ENCODE data around the gene PGM5. TPM values are rescaled to one million over a fixed set of nuclear protein-coding genes. Genes with fewer than 3 reads are reported as not detected.

The PGM5 gene
- total and polyA plus RNA-seq, 2 experiments from 2014 or later = not detected

DNA sequence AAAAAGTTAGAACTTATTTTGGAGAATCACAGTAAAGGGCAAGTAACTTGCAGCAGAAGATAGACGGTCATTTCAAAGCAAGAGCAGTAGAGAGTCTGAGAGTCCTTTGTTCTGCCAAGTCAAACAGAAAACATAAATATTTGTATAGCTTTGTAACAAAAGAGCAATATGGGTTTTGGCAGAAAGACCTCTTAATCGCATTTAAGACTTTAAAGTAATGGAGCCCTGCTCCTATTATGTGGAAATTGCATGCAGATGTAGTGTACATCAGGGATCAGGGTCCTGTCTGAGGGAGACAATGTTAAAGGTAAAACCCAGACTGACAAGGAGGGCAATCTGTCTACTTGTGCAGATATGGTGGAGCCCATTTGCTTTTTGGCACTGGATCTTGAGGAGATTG lies 87.2 kb downstream of the PGM5 start:
- Histone ChIP-seq H3K4me2 (no peak overlapping the region), H4K20me1 (replicated peaks; ENCODE audit: insufficient read depth) (no peaks in the 10 kb centered on the region), H3K4me1 (ENCODE audit: insufficient read depth) (no peaks in the 10 kb centered on the region), H3K4me3 (no peak overlapping the region), H3F3A (replicated peaks; ENCODE audit: low read depth) (no peaks in the 10 kb centered on the region), H3K27me3 (ENCODE audit: insufficient read depth) (peaks cover 17% of the 10 kb centered on the region; the same call in 1 of the 2 replicates), H2AFZ (no peak overlapping the region), H3K27ac (ENCODE audit: low read depth) (no peak overlapping the region), H3K9me2 (ENCODE audit: insufficient read depth) (no peaks in the 10 kb centered on the region), H3K79me2 (replicated peaks; ENCODE audit: insufficient read depth) (no peaks in the 10 kb centered on the region), H3K36me3 (ENCODE audit: insufficient read depth) (no peaks in the 10 kb centered on the region)
- peaks cover 11% of the 10 kb centered on the region for H3K9me3 Mint-ChIP-seq
- H3K27me3 Mint-ChIP-seq (ENCODE audit: insufficient read depth, low read depth, poor library complexity) = peaks cover 6% of the 10 kb centered on the region
- no peak overlapping the region for H3K4me3 Mint-ChIP-seq
- H3K4me1 Mint-ChIP-seq = no peaks in the 10 kb centered on the region
- H3K27ac Mint-ChIP-seq = no peak overlapping the region
- H3K36me3 Mint-ChIP-seq (ENCODE audit: low read depth) = no peaks in the 10 kb centered on the region
- TF ChIP-seq CTCF (conservative IDR thresholded peaks at IDR 0.05; ENCODE audit: low read depth in 2 of 2) = no peak
- TF ChIP-seq, protein P1, sequence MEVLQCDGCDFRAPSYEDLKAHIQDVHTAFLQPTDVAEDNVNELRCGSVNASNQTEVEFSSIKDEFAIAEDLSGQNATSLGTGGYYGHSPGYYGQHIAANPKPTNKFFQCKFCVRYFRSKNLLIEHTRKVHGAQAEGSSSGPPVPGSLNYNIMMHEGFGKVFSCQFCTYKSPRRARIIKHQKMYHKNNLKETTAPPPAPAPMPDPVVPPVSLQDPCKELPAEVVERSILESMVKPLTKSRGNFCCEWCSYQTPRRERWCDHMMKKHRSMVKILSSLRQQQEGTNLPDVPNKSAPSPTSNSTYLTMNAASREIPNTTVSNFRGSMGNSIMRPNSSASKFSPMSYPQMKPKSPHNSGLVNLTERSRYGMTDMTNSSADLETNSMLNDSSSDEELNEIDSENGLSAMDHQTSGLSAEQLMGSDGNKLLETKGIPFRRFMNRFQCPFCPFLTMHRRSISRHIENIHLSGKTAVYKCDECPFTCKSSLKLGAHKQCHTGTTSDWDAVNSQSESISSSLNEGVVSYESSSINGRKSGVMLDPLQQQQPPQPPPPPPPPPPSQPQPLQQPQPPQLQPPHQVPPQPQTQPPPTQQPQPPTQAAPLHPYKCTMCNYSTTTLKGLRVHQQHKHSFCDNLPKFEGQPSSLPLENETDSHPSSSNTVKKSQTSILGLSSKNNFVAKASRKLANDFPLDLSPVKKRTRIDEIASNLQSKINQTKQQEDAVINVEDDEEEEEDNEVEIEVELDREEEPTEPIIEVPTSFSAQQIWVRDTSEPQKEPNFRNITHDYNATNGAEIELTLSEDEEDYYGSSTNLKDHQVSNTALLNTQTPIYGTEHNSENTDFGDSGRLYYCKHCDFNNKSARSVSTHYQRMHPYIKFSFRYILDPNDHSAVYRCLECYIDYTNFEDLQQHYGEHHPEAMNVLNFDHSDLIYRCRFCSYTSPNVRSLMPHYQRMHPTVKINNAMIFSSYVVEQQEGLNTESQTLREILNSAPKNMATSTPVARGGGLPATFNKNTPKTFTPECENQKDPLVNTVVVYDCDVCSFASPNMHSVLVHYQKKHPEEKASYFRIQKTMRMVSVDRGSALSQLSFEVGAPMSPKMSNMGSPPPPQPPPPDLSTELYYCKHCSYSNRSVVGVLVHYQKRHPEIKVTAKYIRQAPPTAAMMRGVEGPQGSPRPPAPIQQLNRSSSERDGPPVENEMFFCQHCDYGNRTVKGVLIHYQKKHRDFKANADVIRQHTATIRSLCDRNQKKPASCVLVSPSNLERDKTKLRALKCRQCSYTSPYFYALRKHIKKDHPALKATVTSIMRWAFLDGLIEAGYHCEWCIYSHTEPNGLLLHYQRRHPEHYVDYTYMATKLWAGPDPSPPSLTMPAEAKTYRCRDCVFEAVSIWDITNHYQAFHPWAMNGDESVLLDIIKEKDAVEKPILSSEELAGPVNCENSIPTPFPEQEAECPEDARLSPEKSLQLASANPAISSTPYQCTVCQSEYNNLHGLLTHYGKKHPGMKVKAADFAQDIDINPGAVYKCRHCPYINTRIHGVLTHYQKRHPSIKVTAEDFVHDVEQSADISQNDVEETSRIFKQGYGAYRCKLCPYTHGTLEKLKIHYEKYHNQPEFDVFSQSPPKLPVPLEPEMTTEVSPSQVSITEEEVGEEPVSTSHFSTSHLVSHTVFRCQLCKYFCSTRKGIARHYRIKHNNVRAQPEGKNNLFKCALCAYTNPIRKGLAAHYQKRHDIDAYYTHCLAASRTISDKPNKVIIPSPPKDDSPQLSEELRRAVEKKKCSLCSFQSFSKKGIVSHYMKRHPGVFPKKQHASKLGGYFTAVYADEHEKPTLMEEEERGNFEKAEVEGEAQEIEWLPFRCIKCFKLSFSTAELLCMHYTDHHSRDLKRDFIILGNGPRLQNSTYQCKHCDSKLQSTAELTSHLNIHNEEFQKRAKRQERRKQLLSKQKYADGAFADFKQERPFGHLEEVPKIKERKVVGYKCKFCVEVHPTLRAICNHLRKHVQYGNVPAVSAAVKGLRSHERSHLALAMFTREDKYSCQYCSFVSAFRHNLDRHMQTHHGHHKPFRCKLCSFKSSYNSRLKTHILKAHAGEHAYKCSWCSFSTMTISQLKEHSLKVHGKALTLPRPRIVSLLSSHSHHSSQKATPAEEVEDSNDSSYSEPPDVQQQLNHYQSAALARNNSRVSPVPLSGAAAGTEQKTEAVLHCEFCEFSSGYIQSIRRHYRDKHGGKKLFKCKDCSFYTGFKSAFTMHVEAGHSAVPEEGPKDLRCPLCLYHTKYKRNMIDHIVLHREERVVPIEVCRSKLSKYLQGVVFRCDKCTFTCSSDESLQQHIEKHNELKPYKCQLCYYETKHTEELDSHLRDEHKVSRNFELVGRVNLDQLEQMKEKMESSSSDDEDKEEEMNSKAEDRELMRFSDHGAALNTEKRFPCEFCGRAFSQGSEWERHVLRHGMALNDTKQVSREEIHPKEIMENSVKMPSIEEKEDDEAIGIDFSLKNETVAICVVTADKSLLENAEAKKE (CRISPR knock-in tag; IDR thresholded peaks at IDR 0.05) = no peak
- TF ChIP-seq, protein P2, sequence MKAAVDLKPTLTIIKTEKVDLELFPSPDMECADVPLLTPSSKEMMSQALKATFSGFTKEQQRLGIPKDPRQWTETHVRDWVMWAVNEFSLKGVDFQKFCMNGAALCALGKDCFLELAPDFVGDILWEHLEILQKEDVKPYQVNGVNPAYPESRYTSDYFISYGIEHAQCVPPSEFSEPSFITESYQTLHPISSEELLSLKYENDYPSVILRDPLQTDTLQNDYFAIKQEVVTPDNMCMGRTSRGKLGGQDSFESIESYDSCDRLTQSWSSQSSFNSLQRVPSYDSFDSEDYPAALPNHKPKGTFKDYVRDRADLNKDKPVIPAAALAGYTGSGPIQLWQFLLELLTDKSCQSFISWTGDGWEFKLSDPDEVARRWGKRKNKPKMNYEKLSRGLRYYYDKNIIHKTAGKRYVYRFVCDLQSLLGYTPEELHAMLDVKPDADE (IDR thresholded peaks at IDR 0.05) = no peak
- TF ChIP-seq ZNF331 (CRISPR knock-in tag; IDR thresholded peaks at IDR 0.05; ENCODE audit: low read depth) = no peak
- no peak for TF ChIP-seq CREB1 (CRISPR knock-in tag; IDR thresholded peaks at IDR 0.05; ENCODE audit: low read depth)
- no peak for TF ChIP-seq JUNB (IDR thresholded peaks at IDR 0.05; ENCODE audit: unreplicated experiment)
- TF ChIP-seq EZH2 (IDR thresholded peaks at IDR 0.05; ENCODE audit: low read depth, unreplicated experiment) = no peak
- TF ChIP-seq ZNF114 (CRISPR knock-in tag; IDR thresholded peaks at IDR 0.05) = no peak
- no peak for TF ChIP-seq STAT1 (IDR thresholded peaks at IDR 0.05; ENCODE audit: unreplicated experiment)
- TF ChIP-seq POLR2AphosphoS5 (IDR thresholded peaks at IDR 0.05; ENCODE audit: low read depth) = no peak
- no peak for TF ChIP-seq EZH2phosphoT487 (IDR thresholded peaks at IDR 0.05; ENCODE audit: unreplicated experiment)
- TF ChIP-seq REST (IDR thresholded peaks at IDR 0.05; ENCODE audit: unreplicated experiment) = no peak
- TF ChIP-seq NANOG (IDR thresholded peaks at IDR 0.05; ENCODE audit: borderline replicate concordance) = no peak
- no peak for ATAC-seq
- DNase-seq (ENCODE audit: low spot score) = no peak

Data from GM23338 (cell line).